ENCODE measurements around the gene EDAR.

- TF ChIP-seq GATA2 (IDR thresholded peaks at IDR 0.05; ENCODE audit: low read depth, low read length) (no peak), GATA3 (IDR thresholded peaks at IDR 0.05; ENCODE audit: low read depth, low read length) (no peak)
Measured at GRCh38 chr2:109018452-109018851, 29.4 kb upstream of the EDAR start.

Measured in SH-SY5Y (cell line).